Osteocyte (in vitro differentiated cells): ENCODE results near the gene PRR9. TPM values are rescaled to one million over a fixed set of nuclear protein-coding genes. Genes with fewer than 3 reads are reported as not detected.

Experiments used
- DNase-seq: peaks from one replicate; pipeline ENCODE4 v3.0.0; 2021; ENCODE audit warnings: mixed read lengths; ENCODE audit not compliant: unreplicated experiment; ENCODE audit errors: extremely low spot score
- H3K27ac Mint-ChIP-seq: one replicate; pipeline ENCODE4 v1.8.0; 2021; ENCODE audit warnings: mild to moderate bottlenecking, mixed read lengths; ENCODE audit not compliant: unreplicated experiment
- H3K27me3 Mint-ChIP-seq: one replicate; pipeline ENCODE4 v1.8.0; 2021; ENCODE audit warnings: mixed read lengths; ENCODE audit not compliant: unreplicated experiment
- H3K36me3 Mint-ChIP-seq: one replicate; pipeline ENCODE4 v1.8.0; 2021; ENCODE audit warnings: mixed read lengths; ENCODE audit not compliant: unreplicated experiment
- H3K4me1 Mint-ChIP-seq: one replicate; pipeline ENCODE4 v1.8.0; 2021; ENCODE audit warnings: mixed read lengths; ENCODE audit not compliant: unreplicated experiment
- H3K4me3 Mint-ChIP-seq: one replicate; pipeline ENCODE4 v1.8.0; 2021; ENCODE audit warnings: mild to moderate bottlenecking, moderate library complexity, mixed read lengths; ENCODE audit not compliant: unreplicated experiment
- H3K9me3 Mint-ChIP-seq: one replicate; pipeline ENCODE4 v1.8.0; 2021; ENCODE audit warnings: mixed read lengths; ENCODE audit not compliant: unreplicated experiment
- total RNA-seq: library from RNA; stranded (reverse); gene quantifications from 2 replicates; pipeline ENCODE4 v1.2.1, GENCODE V29; 2021
- TF ChIP-seq, protein P1 (sequence below): fragments of 200-600 bp; sonication (generic); IDR thresholded peaks from 2 replicates; pipeline ENCODE4 v1.5.0; 2021; ENCODE audit warnings: antibody characterized with exemption, mild to moderate bottlenecking, moderate library complexity

PRR9 gene
- total RNA-seq, 1 donor from 2014 or later = not detected

DNA sequence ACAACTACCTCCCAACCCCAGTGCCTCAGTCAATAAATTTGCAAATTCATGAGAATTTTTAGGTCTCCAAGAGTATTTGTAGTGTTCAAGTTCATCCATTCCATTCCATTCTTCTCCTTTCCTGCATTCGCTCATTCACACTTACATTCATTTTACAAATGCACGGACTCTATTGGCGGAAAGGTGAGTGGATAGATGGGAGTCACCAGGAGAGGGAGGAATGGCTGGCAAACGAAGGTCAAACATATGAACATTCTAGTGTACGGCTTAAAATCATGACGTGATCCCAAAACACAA is 44.6 kb downstream of the PRR9 start:
- Mint-ChIP-seq H3K4me1 (peaks cover 12% of the 10 kb centered on the region), H3K4me3 (peak overlapping the region; percentile 44), H3K9me3 (no peaks in the 10 kb centered on the region), H3K27ac (no peak overlapping the region), H3K36me3 (no peaks in the 10 kb centered on the region), H3K27me3 (peaks cover 74% of the 10 kb centered on the region)
- DNase-seq = no peak
- TF ChIP-seq, protein P1, sequence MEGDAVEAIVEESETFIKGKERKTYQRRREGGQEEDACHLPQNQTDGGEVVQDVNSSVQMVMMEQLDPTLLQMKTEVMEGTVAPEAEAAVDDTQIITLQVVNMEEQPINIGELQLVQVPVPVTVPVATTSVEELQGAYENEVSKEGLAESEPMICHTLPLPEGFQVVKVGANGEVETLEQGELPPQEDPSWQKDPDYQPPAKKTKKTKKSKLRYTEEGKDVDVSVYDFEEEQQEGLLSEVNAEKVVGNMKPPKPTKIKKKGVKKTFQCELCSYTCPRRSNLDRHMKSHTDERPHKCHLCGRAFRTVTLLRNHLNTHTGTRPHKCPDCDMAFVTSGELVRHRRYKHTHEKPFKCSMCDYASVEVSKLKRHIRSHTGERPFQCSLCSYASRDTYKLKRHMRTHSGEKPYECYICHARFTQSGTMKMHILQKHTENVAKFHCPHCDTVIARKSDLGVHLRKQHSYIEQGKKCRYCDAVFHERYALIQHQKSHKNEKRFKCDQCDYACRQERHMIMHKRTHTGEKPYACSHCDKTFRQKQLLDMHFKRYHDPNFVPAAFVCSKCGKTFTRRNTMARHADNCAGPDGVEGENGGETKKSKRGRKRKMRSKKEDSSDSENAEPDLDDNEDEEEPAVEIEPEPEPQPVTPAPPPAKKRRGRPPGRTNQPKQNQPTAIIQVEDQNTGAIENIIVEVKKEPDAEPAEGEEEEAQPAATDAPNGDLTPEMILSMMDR = no peak

DNA sequence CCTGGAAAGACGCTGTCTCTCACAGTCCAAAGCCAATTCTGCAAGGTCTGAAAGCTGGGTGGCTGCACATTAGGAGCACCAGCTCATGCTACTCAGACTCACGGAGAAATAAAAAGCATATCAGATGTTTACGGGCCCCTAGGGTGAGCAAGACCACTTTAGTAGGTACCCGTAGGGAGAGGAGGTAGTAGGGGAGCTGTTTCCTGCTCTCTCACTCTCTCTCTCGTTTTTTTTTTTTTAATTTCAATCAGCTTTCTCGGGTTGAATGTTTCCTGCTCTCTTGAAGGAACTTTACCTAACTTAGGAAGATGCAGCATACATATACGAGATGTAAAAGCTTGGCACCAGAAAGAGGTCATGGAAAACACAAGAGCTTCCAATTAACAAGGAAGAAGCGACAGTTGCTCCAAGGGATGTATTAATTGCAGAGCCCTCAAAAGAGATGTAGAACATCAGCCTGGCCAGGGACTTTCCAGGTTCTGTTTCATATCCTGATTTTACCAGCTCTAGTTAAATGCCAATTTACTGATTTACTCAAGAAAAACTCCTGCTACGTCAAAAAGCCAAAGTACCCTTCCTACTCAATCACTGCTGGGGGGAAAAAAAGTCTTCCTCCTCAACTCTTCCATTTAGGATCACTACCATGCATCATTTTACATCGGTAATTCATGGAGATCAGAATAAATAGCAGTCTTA is 45.2 kb downstream of the PRR9 start:
- H3K4me1 Mint-ChIP-seq = peaks cover 12% of the 10 kb centered on the region
- peaks cover 76% of the 10 kb centered on the region for H3K27me3 Mint-ChIP-seq
- DNase-seq = no peak
- H3K27ac Mint-ChIP-seq = no peak overlapping the region
- TF ChIP-seq, protein P1 = no peak
- no peaks in the 10 kb centered on the region for H3K36me3 Mint-ChIP-seq
- H3K4me3 Mint-ChIP-seq = no peak overlapping the region
- no peaks in the 10 kb centered on the region for H3K9me3 Mint-ChIP-seq

DNA sequence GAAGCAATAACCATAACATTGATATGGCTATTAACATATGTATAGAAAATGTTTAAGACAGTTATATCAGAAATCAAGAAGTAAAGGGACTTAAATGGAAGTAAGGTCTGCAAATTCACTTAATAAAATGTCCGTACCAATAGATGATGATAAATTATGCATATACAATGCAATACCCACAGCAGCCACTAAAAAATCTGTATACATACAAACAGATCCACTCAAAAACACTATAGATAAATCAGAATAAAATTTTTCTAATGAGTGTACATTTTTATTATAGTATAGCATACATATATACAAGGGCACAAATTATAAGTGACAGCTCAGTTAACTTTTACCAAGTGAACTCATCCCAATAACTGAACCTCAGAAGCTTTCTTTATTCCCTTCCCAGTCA is 48.1 kb downstream of the PRR9 start:
- Mint-ChIP-seq H3K27me3 (peaks cover 64% of the 10 kb centered on the region), H3K4me1 (peaks cover 11% of the 10 kb centered on the region), H3K4me3 (no peak overlapping the region), H3K36me3 (no peaks in the 10 kb centered on the region), H3K27ac (no peak overlapping the region), H3K9me3 (no peaks in the 10 kb centered on the region)
- TF ChIP-seq, protein P1 = no peak
- DNase-seq = no peak

Other genes with a start within 250 kb of the PRR9 start
- not detected in 2 replicates for gene SPRR4, start 246.9 kb upstream of the PRR9 start, total RNA-seq
- not detected in 2 replicates for gene SPRR1A, start 233.5 kb upstream of the PRR9 start, total RNA-seq
- not detected in 2 replicates for gene SPRR3, start 215.8 kb upstream of the PRR9 start, total RNA-seq
- gene SPRR1B, start 186.4 kb upstream of the PRR9 start, total RNA-seq = not detected in 2 replicates
- not detected in 2 replicates for gene SPRR2D, start 176.5 kb upstream of the PRR9 start, total RNA-seq
- not detected in 2 replicates for gene SPRR2A, start 160.1 kb upstream of the PRR9 start, total RNA-seq
- gene SPRR2B, start 146.0 kb upstream of the PRR9 start, total RNA-seq = not detected in 2 replicates
- not detected in 2 replicates for gene SPRR2E, start 123.1 kb upstream of the PRR9 start, total RNA-seq
- not detected in 2 replicates for gene SPRR2F, start 104.1 kb upstream of the PRR9 start, total RNA-seq
- not detected in 2 replicates for gene SPRR2G, start 66.7 kb upstream of the PRR9 start, total RNA-seq
- not detected in 2 replicates for gene LELP1, start 14.2 kb upstream of the PRR9 start, total RNA-seq
- gene LORICRIN, start 42.1 kb downstream of the PRR9 start, total RNA-seq = not detected in 2 replicates
- not detected in 2 replicates for gene PGLYRP3, start 95.4 kb downstream of the PRR9 start, total RNA-seq
- not detected in 2 replicates for gene PGLYRP4, start 131.3 kb downstream of the PRR9 start, total RNA-seq
- not detected in 2 replicates for gene S100A9, start 140.3 kb downstream of the PRR9 start, total RNA-seq
- not detected in 2 replicates for gene S100A12, start 158.0 kb downstream of the PRR9 start, total RNA-seq
- not detected in 2 replicates for gene S100A8, start 173.5 kb downstream of the PRR9 start, total RNA-seq
- not detected in 2 replicates for gene S100A7A, start 198.9 kb downstream of the PRR9 start, total RNA-seq
- not detected in 2 replicates for gene S100A7, start 243.1 kb downstream of the PRR9 start, total RNA-seq